ENCODE results near the gene CLCN7. TPM values are rescaled to one million over a fixed set of nuclear protein-coding genes. Genes with fewer than 3 reads are reported as not detected.
A peak's percentile ranks its signal among the peaks of the same experiment; 100 is the strongest.

Gene CLCN7
- total RNA-seq, 1 experiment from 2014 or later: 64.0 TPM

DNA sequence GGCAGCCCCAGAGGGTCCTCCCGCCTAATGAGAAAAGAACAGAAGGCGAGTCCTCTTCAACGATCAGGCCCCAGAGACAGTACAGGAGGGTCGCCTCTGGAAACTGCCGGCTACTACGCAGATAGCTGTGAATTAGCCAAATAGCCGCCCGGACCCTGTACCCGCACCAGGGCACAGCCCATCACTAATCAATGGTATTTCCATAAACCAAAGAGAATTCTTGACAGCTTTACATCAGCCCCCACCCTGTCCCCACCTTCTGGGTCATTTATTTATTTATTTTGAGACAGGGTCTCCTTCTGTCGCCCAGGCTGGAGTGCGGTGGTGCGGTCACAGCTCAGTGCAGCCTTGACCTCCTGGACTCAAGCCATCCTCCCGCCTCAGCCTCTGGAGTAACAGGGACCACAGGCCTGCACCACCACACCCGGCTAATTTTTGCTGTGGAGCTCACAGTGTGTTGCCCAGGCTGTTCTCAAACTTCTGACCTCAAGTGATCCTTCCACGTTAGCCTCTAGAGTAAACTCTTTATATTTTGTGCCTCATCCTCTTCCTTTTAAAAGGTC, 805 bp upstream of the CLCN7 start:
- peak overlapping the region; percentile 76 to 78 for H3K4me3 ChIP-seq (replicated peaks in 1 of 2; ENCODE audit: low read depth in 1 of 2, low read length in 2 of 2)
- H3K27me3 ChIP-seq (ENCODE audit: insufficient read depth, low read length): no peaks in the 10 kb centered on the region
- TSS peak; percentile 76 for BruUV-seq (replicated peaks)
- ATAC-seq (no peak; the same call in 1 of the 2 replicates), DNase-seq (ENCODE audit: low read depth, low spot score) (no peak)
- H3K79me2 ChIP-seq (ENCODE audit: insufficient read depth, low read length): peaks cover 34% of the 10 kb centered on the region
- TF ChIP-seq, protein P1, sequence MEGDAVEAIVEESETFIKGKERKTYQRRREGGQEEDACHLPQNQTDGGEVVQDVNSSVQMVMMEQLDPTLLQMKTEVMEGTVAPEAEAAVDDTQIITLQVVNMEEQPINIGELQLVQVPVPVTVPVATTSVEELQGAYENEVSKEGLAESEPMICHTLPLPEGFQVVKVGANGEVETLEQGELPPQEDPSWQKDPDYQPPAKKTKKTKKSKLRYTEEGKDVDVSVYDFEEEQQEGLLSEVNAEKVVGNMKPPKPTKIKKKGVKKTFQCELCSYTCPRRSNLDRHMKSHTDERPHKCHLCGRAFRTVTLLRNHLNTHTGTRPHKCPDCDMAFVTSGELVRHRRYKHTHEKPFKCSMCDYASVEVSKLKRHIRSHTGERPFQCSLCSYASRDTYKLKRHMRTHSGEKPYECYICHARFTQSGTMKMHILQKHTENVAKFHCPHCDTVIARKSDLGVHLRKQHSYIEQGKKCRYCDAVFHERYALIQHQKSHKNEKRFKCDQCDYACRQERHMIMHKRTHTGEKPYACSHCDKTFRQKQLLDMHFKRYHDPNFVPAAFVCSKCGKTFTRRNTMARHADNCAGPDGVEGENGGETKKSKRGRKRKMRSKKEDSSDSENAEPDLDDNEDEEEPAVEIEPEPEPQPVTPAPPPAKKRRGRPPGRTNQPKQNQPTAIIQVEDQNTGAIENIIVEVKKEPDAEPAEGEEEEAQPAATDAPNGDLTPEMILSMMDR (IDR thresholded peaks at IDR 0.05 in 2 of 3, conservative IDR thresholded peaks at IDR 0.05 in 1 of 3; ENCODE audit: borderline replicate concordance in 1 of 3, insufficient read depth in 1 of 3, low read depth in 2 of 3, low read length in 2 of 3): no peak
- no peak for TF ChIP-seq CEBPB (IDR thresholded peaks at IDR 0.05; ENCODE audit: low read depth)
- no peak for TF ChIP-seq ELF1 (IDR thresholded peaks at IDR 0.05; ENCODE audit: borderline replicate concordance, low read depth)
- TF ChIP-seq POLR2AphosphoS5 (IDR thresholded peaks at IDR 0.05; ENCODE audit: low read depth, low read length): no peak
- no peak for TF ChIP-seq YY1 (IDR thresholded peaks at IDR 0.05; ENCODE audit: extremely low read depth, insufficient replicate concordance, low read depth, low read length)
- TF ChIP-seq POLR2A (IDR thresholded peaks at IDR 0.05; ENCODE audit: borderline replicate concordance, extremely low read depth, insufficient read depth, insufficient read length): no peak
- no peak for TF ChIP-seq FOSL1 (IDR thresholded peaks at IDR 0.05; ENCODE audit: low read depth)
- TF ChIP-seq CBX3 (IDR thresholded peaks at IDR 0.05; ENCODE audit: low read depth): no peak
- TF ChIP-seq ZNF274 (IDR thresholded peaks at IDR 0.05; ENCODE audit: low read depth, low read length): no peak
- no peak for TF ChIP-seq ZFX (IDR thresholded peaks at IDR 0.05)
- TF ChIP-seq, protein P2, sequence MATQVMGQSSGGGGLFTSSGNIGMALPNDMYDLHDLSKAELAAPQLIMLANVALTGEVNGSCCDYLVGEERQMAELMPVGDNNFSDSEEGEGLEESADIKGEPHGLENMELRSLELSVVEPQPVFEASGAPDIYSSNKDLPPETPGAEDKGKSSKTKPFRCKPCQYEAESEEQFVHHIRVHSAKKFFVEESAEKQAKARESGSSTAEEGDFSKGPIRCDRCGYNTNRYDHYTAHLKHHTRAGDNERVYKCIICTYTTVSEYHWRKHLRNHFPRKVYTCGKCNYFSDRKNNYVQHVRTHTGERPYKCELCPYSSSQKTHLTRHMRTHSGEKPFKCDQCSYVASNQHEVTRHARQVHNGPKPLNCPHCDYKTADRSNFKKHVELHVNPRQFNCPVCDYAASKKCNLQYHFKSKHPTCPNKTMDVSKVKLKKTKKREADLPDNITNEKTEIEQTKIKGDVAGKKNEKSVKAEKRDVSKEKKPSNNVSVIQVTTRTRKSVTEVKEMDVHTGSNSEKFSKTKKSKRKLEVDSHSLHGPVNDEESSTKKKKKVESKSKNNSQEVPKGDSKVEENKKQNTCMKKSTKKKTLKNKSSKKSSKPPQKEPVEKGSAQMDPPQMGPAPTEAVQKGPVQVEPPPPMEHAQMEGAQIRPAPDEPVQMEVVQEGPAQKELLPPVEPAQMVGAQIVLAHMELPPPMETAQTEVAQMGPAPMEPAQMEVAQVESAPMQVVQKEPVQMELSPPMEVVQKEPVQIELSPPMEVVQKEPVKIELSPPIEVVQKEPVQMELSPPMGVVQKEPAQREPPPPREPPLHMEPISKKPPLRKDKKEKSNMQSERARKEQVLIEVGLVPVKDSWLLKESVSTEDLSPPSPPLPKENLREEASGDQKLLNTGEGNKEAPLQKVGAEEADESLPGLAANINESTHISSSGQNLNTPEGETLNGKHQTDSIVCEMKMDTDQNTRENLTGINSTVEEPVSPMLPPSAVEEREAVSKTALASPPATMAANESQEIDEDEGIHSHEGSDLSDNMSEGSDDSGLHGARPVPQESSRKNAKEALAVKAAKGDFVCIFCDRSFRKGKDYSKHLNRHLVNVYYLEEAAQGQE (IDR thresholded peaks at IDR 0.05; ENCODE audit: low read depth): no peak
- TF ChIP-seq, protein P3, sequence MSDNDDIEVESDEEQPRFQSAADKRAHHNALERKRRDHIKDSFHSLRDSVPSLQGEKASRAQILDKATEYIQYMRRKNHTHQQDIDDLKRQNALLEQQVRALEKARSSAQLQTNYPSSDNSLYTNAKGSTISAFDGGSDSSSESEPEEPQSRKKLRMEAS (IDR thresholded peaks at IDR 0.05): no peak
- no peak for TF ChIP-seq EZH2 (IDR thresholded peaks at IDR 0.05)
- no peak for TF ChIP-seq EZH2phosphoT487 (IDR thresholded peaks at IDR 0.05; ENCODE audit: borderline replicate concordance)
- POLR2A ChIA-PET: no interaction called here
- CTCF ChIA-PET: no interaction called here
- no peaks in the 10 kb centered on the region for H4K20me1 ChIP-seq (ENCODE audit: insufficient read depth)
- RAD21 ChIA-PET (ENCODE audit: low non-redundant PET in 1 of 2, low total read pairs in 2 of 2, uncharacterized antibody in 2 of 2, unreplicated experiment in 2 of 2): no interaction called here
- H2AFZ ChIP-seq (ENCODE audit: low read depth, low read length, poor library complexity, severe bottlenecking): no peak overlapping the region
- intact Hi-C loops (cut with micrococcal nuclease): no loop called here
- peaks cover 15 to 30% of the 10 kb centered on the region in 2 experiments; a peak in 3 of 4 replicates for H3K4me1 ChIP-seq (ENCODE audit: control insufficient read depth in 1 of 2, insufficient read depth in 2 of 2, low read length in 2 of 2)
- no peaks in the 10 kb centered on the region for H3K9me2 ChIP-seq (ENCODE audit: insufficient read depth)
- H3K36me3 ChIP-seq (ENCODE audit: control insufficient read depth in 1 of 2, insufficient read depth in 2 of 2, low read length in 2 of 2): no peaks in the 10 kb centered on the region
- H3K4me2 ChIP-seq (ENCODE audit: low read length): peak overlapping the region; percentile 97
- peak overlapping the region; percentile 95 for H3K27ac ChIP-seq (ENCODE audit: low read depth, low read length)
- H3K9me3 ChIP-seq (ENCODE audit: control insufficient read depth in 1 of 2, insufficient read depth in 1 of 2, low read depth in 1 of 2, low read length in 2 of 2): no peaks in the 10 kb centered on the region
- H3K9ac ChIP-seq (ENCODE audit: low read length): peak overlapping the region; percentile 80
